CD14-positive monocyte (primary cell): ENCODE data around the gene DSTN. TPM values are rescaled to one million over a fixed set of nuclear protein-coding genes. Genes with fewer than 3 reads are reported as not detected.

Experiments
- DNase-seq, 3 donors: peaks; one replicate each; pipeline ENCODE4 v3.0.0-alpha.2; 2011 to 2022
- H2AFZ ChIP-seq: 2 replicates; pipeline ENCODE4 v1.6.0; 2012; ENCODE audit warnings: mild to moderate bottlenecking, low read depth, low read length, inconsistent platforms; ENCODE audit not compliant: insufficient read depth, poor library complexity, severe bottlenecking
- H3K27ac ChIP-seq, 2 donors: 1 replicate in 1 of 2; 2 replicates in 1 of 2; pipeline ENCODE4 v1.5.1; 2012 to 2013; ENCODE audit warnings: low read length in 2 of 2, control low read depth in 1 of 2, inconsistent platforms in 1 of 2, low read depth in 1 of 2, mild to moderate bottlenecking in 1 of 2
- H3K27me3 ChIP-seq, 2 donors: one replicate each; pipeline versions ENCODE4 v1.6.0 to v1.6.1; 2011 to 2013; ENCODE audit warnings: low read length in 2 of 2; ENCODE audit not compliant: control insufficient read depth in 2 of 2, insufficient read depth in 2 of 2
- H3K36me3 ChIP-seq, 2 donors: replicated peaks in 1 of 2; 1 replicate in 1 of 2; 2 replicates in 1 of 2; pipeline versions ENCODE4 v1.5.1 to v1.6.1; 2012 to 2013; ENCODE audit warnings: low read length in 2 of 2, control low read depth in 1 of 2, inconsistent platforms in 1 of 2, mild to moderate bottlenecking in 1 of 2; ENCODE audit not compliant: insufficient read depth in 2 of 2, control insufficient read depth in 1 of 2
- H3K4me1 ChIP-seq, 2 donors: 1 replicate in 1 of 2; 2 replicates in 1 of 2; pipeline versions ENCODE4 v1.5.1 to v1.6.1; 2012 to 2013; ENCODE audit warnings: low read length in 2 of 2, control low read depth in 1 of 2, inconsistent platforms in 1 of 2, mild to moderate bottlenecking in 1 of 2, moderate library complexity in 1 of 2; ENCODE audit not compliant: insufficient read depth in 2 of 2, control insufficient read depth in 1 of 2
- H3K4me2 ChIP-seq: replicated peaks from 2 replicates; pipeline ENCODE3; 2012; ENCODE audit warnings: low read length, moderate library complexity, mild to moderate bottlenecking; ENCODE audit not compliant: poor library complexity, severe bottlenecking; ENCODE audit errors: extremely low read depth
- H3K4me3 ChIP-seq, 3 experiments: fragments of 200-600 bp in 1 of 3; sonication (generic) in 1 of 3; replicated peaks in 1 of 3; 1 replicate in 2 of 3; 2 replicates in 1 of 3; pipeline ENCODE4 v1.5.1; 2011 to 2013; ENCODE audit warnings: low read length in 3 of 3, mild to moderate bottlenecking in 3 of 3, control low read depth in 2 of 3, low read depth in 2 of 3, inconsistent platforms in 1 of 3, moderate library complexity in 1 of 3
- H3K79me2 ChIP-seq: 2 replicates; pipeline ENCODE4 v1.6.0; 2012; ENCODE audit warnings: mild to moderate bottlenecking, control low read depth, inconsistent platforms, low read length, moderate library complexity; ENCODE audit not compliant: insufficient read depth
- H3K9ac ChIP-seq: 2 replicates; pipeline ENCODE4 v1.6.0; 2017; ENCODE audit warnings: low read length, mild to moderate bottlenecking; ENCODE audit not compliant: insufficient read depth, poor library complexity, severe bottlenecking
- H3K9me3 ChIP-seq, 2 donors: replicated peaks in 1 of 2; 1 replicate in 1 of 2; 2 replicates in 1 of 2; pipeline versions ENCODE4 v1.5.1 to v1.6.1; 2012 to 2013; ENCODE audit warnings: low read length in 2 of 2, control low read depth in 1 of 2; ENCODE audit not compliant: control insufficient read depth in 1 of 2, insufficient read depth in 1 of 2
- H4K20me1 ChIP-seq: 2 replicates; pipeline ENCODE4 v1.6.0; 2012; ENCODE audit warnings: mild to moderate bottlenecking, low read length, control low read depth, moderate library complexity; ENCODE audit not compliant: insufficient read depth
- H3K27ac Mint-ChIP-seq, 7 donors: one replicate each; pipeline ENCODE4 v1.8.0; 2020; ENCODE audit warnings: mild to moderate bottlenecking in 7 of 7, mixed read lengths in 7 of 7, moderate library complexity in 6 of 7, inconsistent platforms in 2 of 7
- H3K27me3 Mint-ChIP-seq, 3 donors: one replicate each; pipeline ENCODE4 v1.8.0; 2021 to 2022; ENCODE audit warnings: low read depth in 3 of 3, mild to moderate bottlenecking in 3 of 3, mixed read lengths in 3 of 3, moderate library complexity in 3 of 3, inconsistent platforms in 1 of 3
- H3K36me3 Mint-ChIP-seq, 2 donors: one replicate each; pipeline ENCODE4 v1.8.0; 2020; ENCODE audit warnings: mixed read lengths in 2 of 2, inconsistent platforms in 1 of 2, mild to moderate bottlenecking in 1 of 2
- H3K4me1 Mint-ChIP-seq: one replicate; pipeline ENCODE4 v1.8.0; 2020; ENCODE audit warnings: mild to moderate bottlenecking, mixed read lengths
- H3K4me3 Mint-ChIP-seq, 2 donors: one replicate each; pipeline ENCODE4 v1.8.0; 2020; ENCODE audit warnings: mild to moderate bottlenecking in 2 of 2, mixed read lengths in 2 of 2, moderate library complexity in 1 of 2
- H3K9me3 Mint-ChIP-seq, 7 donors: one replicate each; pipeline ENCODE4 v1.8.0; 2020 to 2022; ENCODE audit warnings: mixed read lengths in 7 of 7, mild to moderate bottlenecking in 6 of 7, moderate library complexity in 6 of 7, inconsistent platforms in 2 of 7
- CTCF ChIP-seq: fragments of 200-600 bp; IDR thresholded peaks from one replicate; pipeline ENCODE4 v1.8.0; 2022; ENCODE audit warnings: antibody characterized with exemption, mild to moderate bottlenecking
- WGBS: methylation state at CpG from one replicate; pipeline ENCODE4 v1.1.5; 2013; ENCODE audit warnings: missing lambda C conversion rate; ENCODE audit not compliant: insufficient coverage; 5-methylcytosine and 5-hydroxymethylcytosine counted together
- intact Hi-C, 2 donors: fragments of 100-400 bp; cut with micrococcal nuclease; formaldehyde crosslinking; loops; one replicate each; pipeline versions ENCODE4 v1.15.0 to v1.15.1; 2023
- polyA plus RNA-seq, 3 donors: library from polyadenylated mRNA; depleted of rRNA in 1 of 3; unstranded in 2 of 3; stranded (reverse) in 1 of 3; fragments of 300-500 nt in 2 of 3; fragments of >200 nt in 1 of 3; fragmentation: Illumina TruSeq in 2 of 3; gene quantifications; 1 replicate in 2 of 3; 2 replicates in 1 of 3; pipeline ENCODE4 v1.2.3, GENCODE V29; 2012 to 2021

DSTN gene
- polyA plus RNA-seq, 3 donors: 15.6 to 63.8 (median 58.4) TPM

- Histone ChIP-seq H3K9ac (no peak overlapping the region), H4K20me1 (peaks cover 4% of the 10 kb centered on the region), H3K27me3 (no peaks in the 10 kb centered on the region), H3K4me3 (no peak overlapping the region), H3K79me2 (no peaks in the 10 kb centered on the region), H3K4me1 (peaks cover 12 to 17% of the 10 kb centered on the region in 2 donors), H3K4me2 (no peak overlapping the region), H3K27ac (no peak overlapping the region), H2AFZ (no peak overlapping the region), H3K36me3 (peaks cover 84 to 98% of the 10 kb centered on the region in 2 donors), H3K9me3 (no peaks in the 10 kb centered on the region)
- WGBS: 83% methylated on average over 1 of the region's 10 CpGs
- TF ChIP-seq CTCF: no peak
- Mint-ChIP-seq H3K27ac (peak overlapping the region in 3 of 7 donors; percentile 23 to 36 (median 27)), H3K36me3 (peaks cover 69 to 92% of the 10 kb centered on the region in 2 donors), H3K9me3 (no peaks in the 10 kb centered on the region), H3K4me1 (peaks cover 10% of the 10 kb centered on the region), H3K27me3 (no peaks in the 10 kb centered on the region), H3K4me3 (no peak overlapping the region)
- intact Hi-C loops: loop anchor here in 1 of 2 donors (10.0 kb wide), 1 partner anchor 114 kb away; no protein-coding TSS in a partner anchor
- DNase-seq: no peak
Observed at GRCh38 chr20:17618673-17619013, 48.8 kb downstream of the DSTN start.

GRCh38 chr20:17619351-17620093 lies 49.6 kb downstream of the DSTN start:
- TF ChIP-seq CTCF: no peak
- peaks cover 10% of the 10 kb centered on the region for H3K4me1 Mint-ChIP-seq
- Histone ChIP-seq H3K27ac (no peak overlapping the region), H3K27me3 (no peaks in the 10 kb centered on the region), H4K20me1 (peaks cover under 1% of the 10 kb centered on the region), H3K9ac (no peak overlapping the region), H3K4me1 (peaks cover 12 to 17% of the 10 kb centered on the region in 2 donors), H3K9me3 (no peaks in the 10 kb centered on the region), H2AFZ (no peak overlapping the region), H3K79me2 (no peaks in the 10 kb centered on the region), H3K36me3 (peaks cover 87 to 98% of the 10 kb centered on the region in 2 donors), H3K4me3 (no peak overlapping the region), H3K4me2 (no peak overlapping the region)
- no peak for DNase-seq
- H3K9me3 Mint-ChIP-seq: no peaks in the 10 kb centered on the region
- no peaks in the 10 kb centered on the region for H3K27me3 Mint-ChIP-seq
- intact Hi-C loops: loop anchor here in 1 of 2 donors (10.0 kb wide), 1 partner anchor 115 kb away; no protein-coding TSS in a partner anchor
- H3K36me3 Mint-ChIP-seq: peaks cover 72 to 92% of the 10 kb centered on the region in 2 donors
- no peak overlapping the region for H3K4me3 Mint-ChIP-seq
- 88% methylated on average over 26 of the region's 29 CpGs for WGBS
- peak overlapping the region in 2 of 7 donors; percentile 5 to 16 for H3K27ac Mint-ChIP-seq
